ENCODE measurements around the gene CFAP210. TPM values are rescaled to one million over a fixed set of nuclear protein-coding genes. Genes with fewer than 3 reads are reported as not detected.

The CFAP210 gene
- total and polyA plus RNA-seq, 9 of the 15 experiments (the other 6 are each of a cell fraction or from before 2014, with no cell fraction given) = 0.75 to 3.6 (median 1.3) TPM

DNA sequence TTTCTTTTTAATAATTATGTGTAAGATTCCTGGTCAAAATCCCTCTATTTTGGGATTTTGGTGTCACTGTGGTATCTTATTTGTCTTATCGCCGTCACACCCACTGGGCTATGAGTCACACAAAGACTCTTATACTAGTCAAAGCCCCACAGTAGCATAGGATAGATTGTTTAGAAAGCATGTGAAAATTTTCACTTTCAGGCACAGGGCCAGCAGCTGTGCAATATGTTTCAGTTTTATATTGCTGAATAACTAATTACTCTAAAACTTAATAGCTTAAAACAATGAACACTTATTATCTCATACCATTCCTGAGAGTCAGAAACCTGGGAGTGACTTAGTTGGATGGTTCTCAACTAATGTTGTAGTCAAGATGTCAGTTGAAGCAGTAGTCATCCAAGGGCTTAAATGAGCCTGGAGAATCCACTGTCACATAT is 24.0 kb downstream of the CFAP210 start (continued):
- no peak for TF ChIP-seq DEAF1 (CRISPR knock-in tag; IDR thresholded peaks at IDR 0.05)
- no peak for TF ChIP-seq ZNF23 (CRISPR knock-in tag; IDR thresholded peaks at IDR 0.05)
- TF ChIP-seq BHLHE40 (IDR thresholded peaks at IDR 0.05; ENCODE audit: low read length) = peak; percentile 22; the same call in 1 of the 2 replicates
- TF ChIP-seq MYC (IDR thresholded peaks at IDR 0.05; ENCODE audit: low read depth, low read length) = no peak
- TF ChIP-seq MYC (CRISPR knock-in tag; IDR thresholded peaks at IDR 0.05; ENCODE audit: borderline replicate concordance, low read depth) = no peak
- peak; percentile 99 for TF ChIP-seq FOSL1 (tag; conservative IDR thresholded peaks at IDR 0.05)
- no peak for TF ChIP-seq SAP30 (IDR thresholded peaks at IDR 0.05; ENCODE audit: borderline replicate concordance, insufficient read depth, low read depth, low read length, poor library complexity, severe bottlenecking)
- TF ChIP-seq AFF1 (IDR thresholded peaks at IDR 0.05; ENCODE audit: low read depth in 1 of 2, partially characterized antibody in 2 of 2) = peak in 1 of 2 experiments; percentile 45
- TF ChIP-seq LCOR (CRISPR knock-in tag; IDR thresholded peaks at IDR 0.05) = peak; percentile 74; the same call in 1 of the 2 replicates
- TF ChIP-seq POLR2AphosphoS5 (IDR thresholded peaks at IDR 0.05; ENCODE audit: control insufficient read depth, insufficient read depth, low read depth, low read length) = peak; percentile 46; the same call in 1 of the 2 replicates
- TF ChIP-seq JUN (IDR thresholded peaks at IDR 0.05; ENCODE audit: borderline replicate concordance, low read depth, low read length) = peak; percentile 97
- TF ChIP-seq JUN (CRISPR knock-in tag; IDR thresholded peaks at IDR 0.05; ENCODE audit: borderline replicate concordance) = no peak
- TF ChIP-seq IRF2 (CRISPR knock-in tag; IDR thresholded peaks at IDR 0.05) = no peak
- TF ChIP-seq ZNF347 (CRISPR knock-in tag; IDR thresholded peaks at IDR 0.05; ENCODE audit: low read depth) = no peak
- TF ChIP-seq HNRNPH1 (optimal IDR thresholded peaks at IDR 0.05; ENCODE audit: low read depth, low read length) = no peak
- TF ChIP-seq NEUROD1 (IDR thresholded peaks at IDR 0.05; ENCODE audit: borderline replicate concordance, low read depth, low read length, partially characterized antibody) = peak; percentile 53
